Head of caudate nucleus (tissue), 42 donors: Measurements from ENCODE around the gene NR1H2.

Source experiments
- DNase-seq, 42 donors: peaks; one replicate each; pipeline versions ENCODE4 v3.0.0 to v3.0.0-alpha.2; 2020 to 2021; ENCODE audit warnings: mixed read lengths in 7 of 42
- intact Hi-C: fragments of 100-400 bp; cut with DNase I; formaldehyde crosslinking; loops from one replicate; pipeline ENCODE4 v1.15.0; 2022

NR1H2 gene

DNA sequence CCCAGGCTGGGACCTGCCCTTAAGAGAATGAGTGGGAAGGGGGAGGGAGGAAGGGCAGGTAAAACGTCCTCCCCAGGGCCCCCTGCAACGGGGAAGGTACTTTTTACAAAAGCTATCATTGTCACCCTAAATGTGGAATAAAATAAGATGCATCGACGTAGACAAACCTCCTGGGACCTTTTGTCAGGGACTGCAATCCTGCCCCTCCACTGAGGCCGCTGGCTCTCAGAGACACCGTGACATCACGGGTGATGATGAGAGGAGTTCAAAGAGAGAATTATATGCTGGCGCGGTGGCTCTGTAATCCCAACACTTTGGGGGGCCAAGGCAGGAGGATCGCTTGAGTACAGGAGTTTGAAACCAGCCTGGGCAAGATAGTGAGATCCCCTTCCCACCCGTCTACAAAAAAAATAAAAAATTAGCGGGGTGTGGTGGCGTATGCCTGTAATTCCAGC, 54.7 kb downstream of the NR1H2 start:
- no peak for DNase-seq
- intact Hi-C loops = no loop called here

GRCh38 chr19:50431343-50432220, 55.3 kb downstream of the NR1H2 start:
- intact Hi-C loops = no loop called here
- peak; percentile 79 to 94 (median 90) for DNase-seq

DNA sequence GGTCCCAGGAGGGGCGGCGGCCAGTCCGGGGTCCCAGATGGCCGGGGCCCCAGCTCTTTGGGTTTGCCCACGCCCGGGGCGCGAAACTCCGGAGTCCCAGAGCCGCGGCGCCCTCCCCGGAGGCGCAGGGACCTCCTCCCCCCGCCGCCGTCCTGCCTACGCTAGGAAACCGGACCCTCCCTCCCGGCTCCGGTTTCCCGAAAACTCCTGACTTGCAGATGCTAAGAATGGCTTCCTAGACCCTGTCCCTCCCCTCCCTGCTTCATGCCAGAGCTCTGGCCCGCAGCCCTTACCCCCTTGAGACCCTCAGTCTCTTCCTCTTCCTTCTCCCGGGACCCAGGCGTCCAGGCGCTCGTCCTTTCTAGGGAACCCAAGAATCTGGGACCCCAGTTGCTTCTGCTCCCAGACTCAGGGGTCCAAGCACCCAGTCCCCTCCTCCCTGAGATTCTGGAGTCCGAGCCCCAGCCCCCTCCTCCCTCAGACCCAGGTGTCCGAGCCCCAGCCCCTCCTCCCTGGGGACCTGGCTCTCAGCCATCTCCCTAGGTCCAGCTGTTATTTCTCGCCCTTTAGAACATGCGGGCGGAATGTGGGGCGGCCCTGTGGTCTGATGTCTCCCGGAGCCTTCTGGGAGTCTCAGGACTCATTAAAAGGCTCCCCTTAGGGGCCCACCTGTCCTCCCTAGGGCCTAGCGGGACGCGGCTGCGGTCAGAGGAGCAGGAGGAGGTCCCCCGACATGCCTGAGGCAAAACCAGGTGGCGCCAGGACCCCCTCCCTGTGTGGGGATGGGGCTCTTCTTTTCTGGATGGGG, 56.2 kb downstream of the NR1H2 start, which contains the start of gene MYBPC2:
Gene MYBPC2, plus strand, starts transcription at position 672 of the 808 bp plus-strand sequence. Its CDS starts 62 bp downstream, at position 734.
- no peak for DNase-seq

More for the DNA sequence above, 56.2 kb downstream of the NR1H2 start, which contains the start of gene MYBPC2:
- intact Hi-C loops = no loop called here
